Esophagus (tissue), 2 donors: ENCODE data around the gene TENM4. TPM values are rescaled to one million over a fixed set of nuclear protein-coding genes. Genes with fewer than 3 reads are reported as not detected.

Experiments used
- H3K27ac ChIP-seq, 2 donors: one replicate each; pipeline ENCODE4 v1.5.1; 2013; ENCODE audit warnings: low read depth in 2 of 2, mild to moderate bottlenecking in 2 of 2, inconsistent platforms in 1 of 2, low read length in 1 of 2, moderate library complexity in 1 of 2
- H3K27me3 ChIP-seq, 2 donors: one replicate each; pipeline ENCODE4 v1.6.1; 2013; ENCODE audit warnings: low read length in 2 of 2, control low read depth in 1 of 2, mild to moderate bottlenecking in 1 of 2; ENCODE audit not compliant: insufficient read depth in 2 of 2, control insufficient read depth in 1 of 2
- H3K36me3 ChIP-seq, 2 donors: one replicate each; pipeline ENCODE4 v1.6.1; 2013; ENCODE audit warnings: low read length in 1 of 2; ENCODE audit not compliant: control insufficient read depth in 2 of 2, insufficient read depth in 2 of 2
- H3K4me1 ChIP-seq, 2 donors: one replicate each; pipeline ENCODE4 v1.6.1; 2013; ENCODE audit warnings: low read length in 1 of 2; ENCODE audit not compliant: control insufficient read depth in 2 of 2, insufficient read depth in 2 of 2
- H3K4me3 ChIP-seq, 2 donors: one replicate each; pipeline ENCODE4 v1.5.1; 2013; ENCODE audit warnings: low read length in 2 of 2, mild to moderate bottlenecking in 2 of 2, low read depth in 1 of 2, moderate library complexity in 1 of 2
- H3K9me3 ChIP-seq, 2 donors: one replicate each; pipeline ENCODE4 v1.6.1; 2013; ENCODE audit warnings: mild to moderate bottlenecking in 2 of 2, low read depth in 1 of 2, low read length in 1 of 2, moderate library complexity in 1 of 2; ENCODE audit not compliant: control insufficient read depth in 2 of 2, insufficient read depth in 1 of 2
- WGBS, 2 donors: extraction: QIAGEN DNeasy Blood & Tissue Kit; methylation state at CpG; one replicate each; pipeline ENCODE4 v1.1.7; 2013; 5-methylcytosine and 5-hydroxymethylcytosine counted together
- polyA plus RNA-seq, 2 donors: library from polyadenylated mRNA; stranded (reverse); fragments of 200-250 nt; gene quantifications; one replicate each; pipeline ENCODE4 v1.2.3, GENCODE V29; 2013
- donor health status: healthy with polysubstance abuse.
- donor health status: Bipolar disorder and iron deficiency.

Gene TENM4
- polyA plus RNA-seq, 2 donors, result 1.3 to 4.1 TPM

DNA sequence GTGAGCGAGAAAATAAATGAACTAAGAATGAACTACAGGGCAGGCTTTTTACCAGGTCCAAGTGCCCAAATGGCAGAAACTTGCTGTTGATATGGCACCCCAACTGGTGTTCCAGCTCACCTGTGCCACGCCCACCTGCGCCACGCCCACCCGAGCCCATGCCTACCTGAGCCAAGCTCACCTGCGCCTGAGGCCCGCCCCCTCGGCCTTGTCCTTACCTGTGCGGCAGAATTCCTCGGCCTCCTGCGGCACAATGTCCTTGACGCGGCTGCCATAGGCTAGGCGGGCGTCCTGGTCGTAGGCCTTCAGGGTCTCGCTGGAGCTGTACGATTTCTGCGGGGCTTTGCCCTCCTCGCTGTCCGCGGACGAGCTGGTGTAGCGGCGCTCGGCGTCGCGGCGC lies 371.3 kb downstream of the TENM4 start:
- H3K36me3 ChIP-seq, result peaks cover 0 to 2% of the 10 kb centered on the region in 2 donors
- WGBS, 2 donors, result 95 to 98% methylated on average over 30 of the region's 30 CpGs
- H3K27me3 ChIP-seq, result no peaks in the 10 kb centered on the region
- no peaks in the 10 kb centered on the region for H3K4me1 ChIP-seq
- no peak overlapping the region for H3K27ac ChIP-seq
- H3K9me3 ChIP-seq, result no peaks in the 10 kb centered on the region
- no peak overlapping the region for H3K4me3 ChIP-seq

- Histone ChIP-seq H3K4me3 (no peak overlapping the region), H3K27me3 (no peaks in the 10 kb centered on the region), H3K9me3 (no peaks in the 10 kb centered on the region), H3K4me1 (no peaks in the 10 kb centered on the region), H3K36me3 (peaks cover 0 to 2% of the 10 kb centered on the region in 2 donors), H3K27ac (no peak overlapping the region)
- 86 to 88% methylated on average over 1 of the region's 1 CpG for WGBS, 2 donors
Measured at GRCh38 chr11:79068356-79068755, 372.5 kb downstream of the TENM4 start.

GRCh38 chr11:79067352-79067679 lies 373.5 kb downstream of the TENM4 start:
- Histone ChIP-seq H3K4me3 (no peak overlapping the region), H3K4me1 (no peaks in the 10 kb centered on the region), H3K9me3 (no peaks in the 10 kb centered on the region), H3K27ac (no peak overlapping the region), H3K36me3 (peaks cover 0 to 2% of the 10 kb centered on the region in 2 donors), H3K27me3 (no peaks in the 10 kb centered on the region)
- WGBS, 2 donors, result 69 to 73% methylated on average over 6 of the region's 6 CpGs

DNA sequence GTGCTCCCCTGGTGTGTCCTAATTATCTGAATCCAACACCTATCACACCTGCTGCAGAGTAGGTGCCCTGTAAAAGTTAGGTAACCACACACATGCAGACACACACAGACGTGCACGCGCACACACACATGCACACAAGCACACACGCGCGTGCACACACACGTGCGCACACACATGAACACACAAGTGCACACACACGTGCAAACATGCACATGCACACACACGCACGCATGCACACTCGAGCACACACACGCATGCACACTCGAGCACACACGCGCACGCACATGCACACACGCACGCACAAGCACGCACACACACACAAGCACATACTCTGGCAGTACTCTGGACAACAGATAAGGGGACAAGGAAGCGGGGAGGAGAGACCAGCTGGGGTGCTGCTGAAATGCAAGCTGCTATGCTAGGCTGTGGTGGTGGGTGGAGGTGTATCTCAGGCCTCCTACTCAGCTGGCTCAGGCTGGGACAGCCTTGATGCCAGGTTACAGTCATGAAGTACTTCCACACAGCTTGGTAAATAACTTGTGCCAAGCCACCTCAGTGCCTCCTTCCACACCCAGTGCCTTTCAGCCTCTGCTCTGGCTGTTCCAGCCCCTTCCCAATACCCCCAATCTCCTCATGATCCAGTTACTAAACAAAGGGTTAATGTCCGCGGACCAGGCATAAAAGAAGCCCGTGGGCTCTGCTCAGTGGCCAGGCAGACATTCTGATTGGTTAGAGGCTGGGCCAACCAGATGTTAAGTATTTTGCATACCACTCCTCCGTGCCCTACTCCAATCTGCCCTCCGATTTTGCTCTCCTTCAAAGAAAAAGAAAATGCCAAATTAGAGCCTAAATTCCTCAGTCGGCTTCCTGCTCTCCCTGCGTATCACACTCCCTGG lies 374.1 kb downstream of the TENM4 start:
- H3K27ac ChIP-seq, result no peak overlapping the region
- WGBS, 2 donors, result 83 to 87% methylated on average over 28 of the region's 28 CpGs
- no peak overlapping the region for H3K4me3 ChIP-seq
- H3K9me3 ChIP-seq, result no peaks in the 10 kb centered on the region
- H3K36me3 ChIP-seq, result peaks cover 0 to 2% of the 10 kb centered on the region in 2 donors
- H3K27me3 ChIP-seq, result no peaks in the 10 kb centered on the region
- no peaks in the 10 kb centered on the region for H3K4me1 ChIP-seq

DNA sequence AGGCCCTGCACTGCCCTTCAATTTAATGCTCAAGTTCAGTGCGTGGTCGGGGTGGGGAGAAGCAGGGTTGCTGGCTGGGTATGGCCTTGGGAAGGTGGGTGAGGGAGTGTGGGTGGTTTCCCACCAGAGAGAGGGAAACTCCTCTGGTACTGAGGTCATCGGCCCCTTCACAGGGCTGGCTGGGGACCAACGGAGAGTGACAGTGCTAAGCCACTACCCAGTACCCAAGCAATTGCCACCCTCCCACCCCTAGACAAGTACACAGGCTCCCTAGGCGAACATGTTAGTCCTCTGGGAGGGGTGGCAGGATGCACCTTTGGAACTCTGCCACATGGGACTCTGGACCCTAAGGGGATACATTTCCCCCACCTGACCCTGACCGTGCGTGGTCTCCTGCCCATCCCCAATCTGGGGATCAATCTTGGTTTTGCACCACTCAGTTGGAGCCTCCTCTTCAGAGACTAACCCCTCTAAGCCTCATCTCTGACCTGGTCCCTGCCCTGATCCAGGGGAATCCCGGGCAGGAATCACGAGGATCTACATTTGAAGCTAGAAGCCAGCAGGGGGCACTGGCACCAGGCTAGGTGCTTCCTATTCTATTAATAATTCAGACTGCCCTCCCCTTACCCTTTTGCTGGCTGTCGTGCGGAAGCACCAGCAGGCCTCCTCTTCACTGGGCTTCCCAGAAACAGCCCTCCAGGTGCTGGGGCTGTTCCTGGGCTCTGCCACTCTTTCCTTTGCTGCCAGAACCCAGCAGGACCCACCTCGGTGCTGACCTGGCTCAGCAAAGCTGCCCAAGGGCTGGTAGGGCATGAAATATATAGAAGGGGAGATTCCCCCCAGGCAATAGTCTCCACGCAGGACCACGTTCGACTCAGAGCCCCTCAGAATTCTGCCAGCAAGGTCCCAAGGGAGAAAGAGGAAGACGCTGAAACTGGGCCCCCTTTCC lies 377.7 kb downstream of the TENM4 start:
- H3K4me3 ChIP-seq, result no peak overlapping the region
- WGBS, 2 donors, result 68 to 70% methylated on average over 16 of the region's 16 CpGs
- H3K36me3 ChIP-seq, result no peaks in the 10 kb centered on the region
- no peaks in the 10 kb centered on the region for H3K9me3 ChIP-seq
- no peaks in the 10 kb centered on the region for H3K27me3 ChIP-seq
- no peaks in the 10 kb centered on the region for H3K4me1 ChIP-seq
- H3K27ac ChIP-seq, result no peak overlapping the region

DNA sequence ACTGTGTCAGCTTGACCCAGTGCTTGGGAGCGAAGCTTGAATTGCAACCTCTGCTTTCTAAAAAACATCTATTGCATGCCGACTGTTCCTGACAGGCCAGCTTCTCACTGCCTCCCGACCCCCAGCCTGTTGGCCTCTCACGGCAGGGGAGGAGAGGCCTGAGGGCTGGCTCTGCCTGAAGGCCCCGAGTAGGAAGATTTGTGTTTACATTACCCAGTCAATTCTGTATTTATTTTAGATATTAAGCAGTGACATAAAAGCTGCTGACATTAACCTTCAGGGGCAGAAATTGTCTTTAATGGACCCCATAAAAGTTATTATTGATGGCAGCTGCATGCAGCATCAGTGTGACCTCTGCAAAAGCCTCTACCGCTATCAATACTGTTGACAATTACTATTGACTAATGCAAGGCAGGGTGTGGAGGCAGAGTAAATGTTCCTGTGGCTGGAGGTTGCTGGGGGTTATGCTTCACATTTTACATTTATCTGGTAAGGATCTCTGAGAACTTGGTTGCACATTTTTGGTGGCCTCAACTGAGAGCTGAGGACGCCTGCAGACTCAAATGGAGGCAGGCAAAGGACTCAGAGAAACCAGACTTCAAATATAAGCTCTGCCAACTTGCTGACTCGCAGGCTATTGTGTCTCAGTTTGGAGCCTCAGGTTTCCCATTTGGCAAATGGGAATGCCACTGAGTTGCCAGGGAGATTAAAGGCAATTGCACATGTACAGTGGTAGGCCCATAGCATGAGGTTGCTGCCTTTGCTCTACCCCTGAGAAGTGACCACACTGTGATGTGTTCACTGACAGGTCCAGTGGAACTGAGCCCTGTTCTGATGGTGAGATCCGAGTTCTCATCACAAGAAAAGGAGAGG lies 380.5 kb downstream of the TENM4 start:
- no peak overlapping the region for H3K4me3 ChIP-seq
- H3K4me1 ChIP-seq, result no peaks in the 10 kb centered on the region
- H3K27ac ChIP-seq, result no peak overlapping the region
- WGBS, 2 donors, result 64 to 68% methylated on average over 9 of the region's 9 CpGs
- H3K9me3 ChIP-seq, result no peaks in the 10 kb centered on the region
- H3K27me3 ChIP-seq, result no peaks in the 10 kb centered on the region
- H3K36me3 ChIP-seq, result no peaks in the 10 kb centered on the region

DNA sequence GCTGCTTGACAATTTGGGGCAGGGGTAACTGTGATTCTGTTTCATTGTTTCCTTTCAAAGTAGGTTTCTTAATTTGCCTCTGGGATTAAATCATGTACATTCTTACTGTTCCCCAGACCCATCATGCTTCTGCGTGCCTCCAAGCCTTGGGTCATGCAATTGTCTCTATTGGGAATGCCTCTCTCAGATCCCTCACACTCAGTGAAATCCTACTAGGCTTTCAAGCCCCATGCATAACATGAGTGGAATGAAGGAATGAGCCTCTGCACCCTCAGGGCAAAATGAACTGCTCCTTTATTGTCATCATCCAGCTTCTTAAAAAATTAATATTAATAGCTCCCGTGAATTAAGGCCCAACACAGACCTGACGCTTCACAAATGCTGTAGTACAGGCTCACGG lies 381.7 kb downstream of the TENM4 start:
- Histone ChIP-seq H3K4me1 (no peaks in the 10 kb centered on the region), H3K4me3 (no peak overlapping the region), H3K27me3 (no peaks in the 10 kb centered on the region), H3K27ac (no peak overlapping the region), H3K36me3 (no peaks in the 10 kb centered on the region), H3K9me3 (no peaks in the 10 kb centered on the region)
- WGBS, 2 donors, result 92 to 96% methylated on average over 4 of the region's 4 CpGs

DNA sequence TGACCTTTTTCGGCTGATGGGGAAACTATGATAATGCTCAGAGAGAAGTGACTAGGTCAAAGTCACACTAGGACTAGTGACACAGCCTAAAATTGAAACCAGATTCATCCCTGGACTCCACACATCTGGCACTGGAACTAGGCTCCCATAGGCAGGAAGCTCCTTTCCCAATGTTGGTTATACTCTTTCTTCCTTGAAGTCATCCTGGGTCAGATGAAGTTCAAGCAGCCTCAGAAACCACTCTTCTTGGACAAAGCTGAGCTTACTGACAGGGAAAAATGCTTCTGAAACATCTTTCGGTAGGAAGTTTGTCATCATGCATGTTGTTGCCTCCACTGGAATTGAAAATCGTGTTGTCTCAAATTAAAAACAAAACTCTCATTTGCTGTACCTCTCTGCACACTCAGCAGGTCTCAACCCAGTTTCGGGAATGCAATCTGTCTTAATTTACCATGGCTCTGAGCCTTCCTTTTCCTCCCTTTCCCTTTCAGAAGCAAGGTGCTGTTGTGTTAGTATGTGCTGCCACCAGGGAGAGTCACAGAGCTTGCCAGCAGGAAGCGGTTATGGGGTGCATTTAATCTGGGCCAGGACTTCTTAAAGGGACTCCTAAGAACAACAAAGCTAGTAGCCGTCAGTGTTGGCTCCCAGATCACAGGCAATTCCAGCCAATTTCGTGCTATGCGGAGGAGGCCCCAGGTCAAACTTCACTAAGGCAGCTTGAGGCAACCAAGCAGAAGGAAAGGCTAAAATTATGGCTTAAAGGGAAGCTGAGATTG lies 384.8 kb downstream of the TENM4 start:
- H3K4me1 ChIP-seq, result no peaks in the 10 kb centered on the region
- H3K27ac ChIP-seq, result no peak overlapping the region
- H3K36me3 ChIP-seq, result no peaks in the 10 kb centered on the region
- no peaks in the 10 kb centered on the region for H3K9me3 ChIP-seq
- no peaks in the 10 kb centered on the region for H3K27me3 ChIP-seq
- WGBS, 2 donors, result 58 to 66% methylated on average over 8 of the region's 8 CpGs
- no peak overlapping the region for H3K4me3 ChIP-seq
